NCI-H2171 treated with DMSO at 0.1 percent for 48 hours (cell line): ENCODE data around the gene SIM2.
"Not testable (repeated sequence)": the region's sequence is repeated elsewhere in the genome, so short reads cannot be mapped to it uniquely, and the experiment has no call there.

Source experiments
- DNase-seq: peaks from one replicate; lab custom pipeline; 2025; lab: John Stamatoyannopoulos, UW

The SIM2 gene

GRCh38 chr21:36698981-36699545 lies at the start of gene SIM2:
TSS of gene SIM2 (plus strand) at chr21:36699115. CDS start at chr21:36699747, 632 bp downstream.
- DNase-seq = peak; percentile 20

GRCh38 chr21:36654324-36654723 lies 44.6 kb upstream of the SIM2 start:
- no peak for DNase-seq

GRCh38 chr21:36654796-36655325 lies 44.1 kb upstream of the SIM2 start:
- DNase-seq = no peak

GRCh38 chr21:36656138-36656537 lies 42.8 kb upstream of the SIM2 start:
- no peak for DNase-seq

- DNase-seq = not testable (repeated sequence)
Observed at GRCh38 chr21:36657290-36657689, 41.6 kb upstream of the SIM2 start.

GRCh38 chr21:36657999-36658398 lies 40.9 kb upstream of the SIM2 start:
- no peak for DNase-seq

- no peak for DNase-seq
Observed at GRCh38 chr21:36658926-36659325, 40.0 kb upstream of the SIM2 start.

- no peak for DNase-seq
Observed at GRCh38 chr21:36661511-36662309, 37.2 kb upstream of the SIM2 start.

GRCh38 chr21:36663033-36663855 lies 35.7 kb upstream of the SIM2 start:
- no peak for DNase-seq

GRCh38 chr21:36664662-36664990 lies 34.3 kb upstream of the SIM2 start:
- no peak for DNase-seq

GRCh38 chr21:36665806-36666205 lies 33.1 kb upstream of the SIM2 start:
- DNase-seq = no peak

GRCh38 chr21:36668713-36669112 lies 30.2 kb upstream of the SIM2 start:
- DNase-seq = no peak

- DNase-seq = no peak
Observed at GRCh38 chr21:36671836-36672235, 27.1 kb upstream of the SIM2 start.

GRCh38 chr21:36672296-36672695 lies 26.6 kb upstream of the SIM2 start:
- not testable (repeated sequence) for DNase-seq

GRCh38 chr21:36672737-36673136 lies 26.2 kb upstream of the SIM2 start:
- DNase-seq = no peak

- no peak for DNase-seq
Observed at GRCh38 chr21:36676039-36676950, 22.6 kb upstream of the SIM2 start.

GRCh38 chr21:36677443-36677842 lies 21.5 kb upstream of the SIM2 start:
- DNase-seq = no peak

- DNase-seq = no peak
Observed at GRCh38 chr21:36678538-36678937, 20.4 kb upstream of the SIM2 start.

- DNase-seq = no peak
Observed at GRCh38 chr21:36681117-36681631, 17.7 kb upstream of the SIM2 start.

GRCh38 chr21:36684957-36685714 lies 13.8 kb upstream of the SIM2 start:
- DNase-seq = no peak

GRCh38 chr21:36686955-36687354 lies 12.0 kb upstream of the SIM2 start:
- DNase-seq = no peak
